Thyroid gland (tissue), 4 donors: ENCODE results near the gene TACR2. TPM values are rescaled to one million over a fixed set of nuclear protein-coding genes. Genes with fewer than 3 reads are reported as not detected.

Source experiments
- DNase-seq, 2 donors: peaks; one replicate each; pipeline ENCODE4 v3.0.0-alpha.2; 2019
- H3K27ac ChIP-seq, 3 donors: fragments of 200-600 bp; sonication (generic); 1 replicate in 2 of 3; 2 replicates in 1 of 3; pipeline ENCODE4 v1.5.1; 2016 to 2019; ENCODE audit warnings: mild to moderate bottlenecking in 1 of 3, moderate library complexity in 1 of 3
- H3K27me3 ChIP-seq: fragments of 200-600 bp; sonication (generic); one replicate; pipeline ENCODE4 v1.5.1; 2019
- H3K36me3 ChIP-seq, 2 donors: fragments of 200-600 bp; sonication (generic); one replicate each; pipeline ENCODE4 v1.5.1; 2016 to 2019
- H3K4me1 ChIP-seq, 2 donors: fragments of 200-600 bp; sonication (generic); one replicate each; pipeline ENCODE4 v1.5.1; 2017 to 2019
- H3K4me3 ChIP-seq, 3 donors: fragments of 200-600 bp; sonication (generic); replicated peaks in 1 of 3; 1 replicate in 2 of 3; 2 replicates in 1 of 3; pipeline ENCODE4 v1.5.1; 2016; ENCODE audit warnings: mild to moderate bottlenecking in 1 of 3
- H3K9me3 ChIP-seq: fragments of 200-600 bp; sonication (generic); one replicate; pipeline ENCODE4 v1.5.1; 2017
- CTCF ChIP-seq, 6 experiments: fragments of 200-600 bp in 3 of 6; fragments of 450-650 bp in 3 of 6; sonication (generic) in 3 of 6; IDR thresholded peaks; one replicate each; pipeline ENCODE4 v1.5.1; 2016 to 2019; ENCODE audit warnings: antibody characterized with exemption in 6 of 6, mild to moderate bottlenecking in 2 of 6, inconsistent platforms in 1 of 6, moderate library complexity in 1 of 6
- POLR2A ChIP-seq, 2 donors: fragments of 450-650 bp; IDR thresholded peaks; one replicate each; pipeline ENCODE4 v1.6.1; 2017; ENCODE audit warnings: antibody characterized with exemption in 2 of 2, mild to moderate bottlenecking in 2 of 2, moderate library complexity in 1 of 2
- WGBS, 2 donors: methylation state at CpG; one replicate each; pipeline ENCODE4 v1.1.5; 2017; 5-methylcytosine and 5-hydroxymethylcytosine counted together
- intact Hi-C: fragments of 100-400 bp; cut with DNase I; formaldehyde crosslinking; loops from one replicate; pipeline ENCODE4 v1.15.1; 2023
- total RNA-seq, 4 donors: library from RNA; depleted of rRNA; stranded (reverse); fragments of >200 nt; gene quantifications; one replicate each; pipeline ENCODE4 v1.2.3, GENCODE V29; 2016

Gene TACR2
- total RNA-seq, 4 donors from 2014 or later = not detected

- 79 to 85% methylated on average over 4 of the region's 4 CpGs for WGBS, 2 donors
- intact Hi-C loops = no loop called here
- Histone ChIP-seq H3K27ac (peak overlapping the region in 2 of 3 donors; percentile 28 to 55), H3K9me3 (no peaks in the 10 kb centered on the region), H3K4me3 (no peak overlapping the region), H3K4me1 (peaks cover 12 to 20% of the 10 kb centered on the region in 2 donors), H3K27me3 (no peaks in the 10 kb centered on the region), H3K36me3 (peaks cover 40 to 51% of the 10 kb centered on the region in 2 donors)
- TF ChIP-seq POLR2A (IDR thresholded peaks at IDR 0.05) (no peak), CTCF (IDR thresholded peaks at IDR 0.05) (no peak)
- DNase-seq = no peak
Measured at GRCh38 chr10:69367469-69367868, 49.2 kb downstream of the TACR2 start.

DNA sequence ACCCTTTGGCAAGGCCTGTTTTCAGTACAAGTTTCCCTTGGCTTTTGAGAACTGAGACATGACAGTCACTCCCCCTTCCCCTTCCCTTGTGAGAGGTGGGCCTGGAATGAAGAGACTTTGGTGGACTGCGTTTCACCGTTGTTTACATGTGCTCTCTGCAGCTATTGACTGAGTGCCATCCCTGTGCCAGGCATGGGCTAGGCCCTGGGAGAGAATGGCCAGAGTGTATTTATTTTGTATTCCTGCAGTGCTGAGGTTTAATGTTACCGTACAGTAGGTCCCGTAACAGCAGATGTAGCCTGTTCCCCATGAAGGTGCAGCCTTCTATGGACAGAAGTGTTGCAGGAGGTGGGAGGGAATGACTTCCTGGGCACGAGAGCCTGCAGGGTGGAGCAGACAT, 50.0 kb downstream of the TACR2 start:
- TF ChIP-seq POLR2A (IDR thresholded peaks at IDR 0.05) (no peak), CTCF (IDR thresholded peaks at IDR 0.05) (no peak)
- Histone ChIP-seq H3K27ac (peak overlapping the region in 2 of 3 donors; percentile 28 to 55), H3K36me3 (peaks cover 40 to 51% of the 10 kb centered on the region in 2 donors), H3K9me3 (no peaks in the 10 kb centered on the region), H3K27me3 (no peaks in the 10 kb centered on the region), H3K4me3 (no peak overlapping the region), H3K4me1 (peaks cover 19 to 28% of the 10 kb centered on the region in 2 donors)
- no peak for DNase-seq
- intact Hi-C loops = no loop called here
- 91 to 95% methylated on average over 4 to 5 of the region's 5 CpGs for WGBS, 2 donors

DNA sequence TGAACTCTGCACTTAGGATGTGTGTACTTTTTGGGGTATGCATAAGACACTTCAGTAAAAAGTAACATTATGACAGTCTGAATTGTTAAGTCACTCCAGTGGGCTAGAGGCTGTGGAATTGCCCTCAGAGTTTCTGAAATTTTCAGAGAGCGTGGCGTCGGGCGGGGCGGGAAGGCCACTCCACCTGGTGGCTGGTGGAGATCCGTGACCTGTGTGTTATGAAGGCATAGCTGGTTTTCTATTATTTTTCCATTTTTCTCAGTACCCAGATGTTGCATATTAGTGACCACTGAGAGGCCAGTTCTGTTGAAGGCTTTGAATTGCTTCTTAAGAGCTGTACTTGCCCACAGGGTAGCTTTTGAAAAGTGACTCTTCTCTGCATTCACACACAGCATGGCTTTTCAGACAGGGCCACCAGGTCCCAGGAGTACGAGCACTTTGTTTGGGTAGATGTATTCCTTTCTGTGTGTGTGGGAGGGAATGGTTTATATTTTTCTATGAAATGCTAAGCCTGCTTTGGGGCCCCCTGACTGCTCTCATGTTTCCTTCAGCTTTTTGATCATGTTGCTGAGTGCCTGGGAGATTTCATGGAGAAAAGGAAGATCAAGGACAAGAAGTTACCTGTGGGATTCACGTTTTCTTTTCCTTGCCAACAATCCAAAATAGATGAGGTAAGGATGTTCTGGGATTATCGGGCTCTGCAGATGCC, 52.3 kb downstream of the TACR2 start:
- TF ChIP-seq CTCF (IDR thresholded peaks at IDR 0.05) = no peak
- TF ChIP-seq POLR2A (IDR thresholded peaks at IDR 0.05) = no peak
- peak overlapping the region in 1 of 3 donors; percentile 87 for H3K27ac ChIP-seq
- peaks cover 41 to 51% of the 10 kb centered on the region in 2 donors for H3K4me1 ChIP-seq
- peaks cover 30 to 32% of the 10 kb centered on the region in 2 donors for H3K36me3 ChIP-seq
- no peaks in the 10 kb centered on the region for H3K9me3 ChIP-seq
- no peaks in the 10 kb centered on the region for H3K27me3 ChIP-seq
- DNase-seq = no peak
- no peak overlapping the region for H3K4me3 ChIP-seq
- WGBS, 2 donors = 92 to 94% methylated on average over 9 of the region's 9 CpGs
- intact Hi-C loops = no loop called here

GRCh38 chr10:69363666-69364065, 53.1 kb downstream of the TACR2 start:
- Histone ChIP-seq H3K36me3 (peaks cover 23 to 25% of the 10 kb centered on the region in 2 donors), H3K27me3 (no peaks in the 10 kb centered on the region), H3K4me1 (peaks cover 48 to 58% of the 10 kb centered on the region in 2 donors), H3K27ac (peak overlapping the region in 2 of 3 donors; percentile 85 to 87), H3K9me3 (no peaks in the 10 kb centered on the region), H3K4me3 (no peak overlapping the region)
- WGBS, 2 donors = 89 to 92% methylated on average over 5 of the region's 5 CpGs
- DNase-seq = no peak
- intact Hi-C loops = no loop called here
- no peak for TF ChIP-seq CTCF (IDR thresholded peaks at IDR 0.05)
- TF ChIP-seq POLR2A (IDR thresholded peaks at IDR 0.05) = no peak

- intact Hi-C loops = no loop called here
- Histone ChIP-seq H3K4me1 (peaks cover 54 to 58% of the 10 kb centered on the region in 2 donors), H3K27me3 (no peaks in the 10 kb centered on the region), H3K27ac (peak overlapping the region; percentile 85 to 88 (median 87)), H3K36me3 (peaks cover 16 to 17% of the 10 kb centered on the region in 2 donors), H3K4me3 (no peak overlapping the region), H3K9me3 (no peaks in the 10 kb centered on the region)
- peak; percentile 55 to 66 for DNase-seq
- WGBS, 2 donors = 59 to 61% methylated on average over 6 to 13 of the region's 13 CpGs
- TF ChIP-seq POLR2A (IDR thresholded peaks at IDR 0.05) (no peak), CTCF (IDR thresholded peaks at IDR 0.05) (no peak)
Measured at GRCh38 chr10:69362471-69362954, 54.2 kb downstream of the TACR2 start.
